22Rv1 (cell line): ENCODE measurements around the gene MSX1.

Experiments
- H3K27ac ChIP-seq: fragments of 450-650 bp; 2 replicates; pipeline ENCODE4 v1.5.1; 2017
- CTCF ChIP-seq: fragments of 450-650 bp; IDR thresholded peaks from 2 replicates; pipeline ENCODE4 v1.5.1; 2017; ENCODE audit warnings: mild to moderate bottlenecking
- ZFX ChIP-seq: fragments of 450-650 bp; IDR thresholded peaks from 2 replicates; pipeline ENCODE4 v1.6.1; 2017; ENCODE audit warnings: antibody characterized with exemption, borderline replicate concordance

The MSX1 gene

GRCh38 chr4:4849524-4850193 lies 9.8 kb upstream of the MSX1 start:
- H3K27ac ChIP-seq: no peak overlapping the region
- TF ChIP-seq CTCF: no peak
- TF ChIP-seq ZFX: no peak

- no peak overlapping the region for H3K27ac ChIP-seq
- TF ChIP-seq ZFX: no peak
- no peak for TF ChIP-seq CTCF
Observed at GRCh38 chr4:4851081-4851480, 8.4 kb upstream of the MSX1 start.

GRCh38 chr4:4851906-4852305 lies 7.6 kb upstream of the MSX1 start:
- TF ChIP-seq CTCF (no peak), ZFX (no peak)
- H3K27ac ChIP-seq: no peak overlapping the region

- TF ChIP-seq ZFX (no peak), CTCF (no peak)
- no peak overlapping the region for H3K27ac ChIP-seq
Observed at GRCh38 chr4:4852591-4853362, 6.7 kb upstream of the MSX1 start.

GRCh38 chr4:4853371-4853823 lies 6.1 kb upstream of the MSX1 start:
- H3K27ac ChIP-seq: no peak overlapping the region
- TF ChIP-seq ZFX (no peak), CTCF (no peak)

GRCh38 chr4:4853921-4854648 lies 5.4 kb upstream of the MSX1 start:
- TF ChIP-seq ZFX: no peak
- TF ChIP-seq CTCF: no peak
- H3K27ac ChIP-seq: no peak overlapping the region
